Esophagus muscularis mucosa (tissue), 4 donors: ENCODE results near the gene ARID5B. TPM values are rescaled to one million over a fixed set of nuclear protein-coding genes. Genes with fewer than 3 reads are reported as not detected.

Source experiments
- DNase-seq: peaks from one replicate; pipeline ENCODE4 v3.0.0-alpha.2; 2017; ENCODE audit errors: extremely low spot score
- H3K27ac ChIP-seq, 4 donors: fragments of 200-600 bp; sonication (generic); replicated peaks in 1 of 4; 1 replicate in 3 of 4; 2 replicates in 1 of 4; pipeline ENCODE4 v1.5.1; 2016 to 2019; ENCODE audit warnings: mild to moderate bottlenecking in 1 of 4
- H3K27me3 ChIP-seq, 4 donors: fragments of 200-600 bp; sonication (generic); one replicate each; pipeline versions ENCODE4 v1.5.1 to v1.6.0; 2016 to 2019
- H3K36me3 ChIP-seq, 4 donors: fragments of 200-600 bp; sonication (generic); one replicate each; pipeline ENCODE4 v1.5.1; 2016 to 2019
- H3K4me1 ChIP-seq, 4 donors: fragments of 200-600 bp; sonication (generic); one replicate each; pipeline ENCODE4 v1.5.1; 2016 to 2019
- H3K4me3 ChIP-seq, 4 donors: fragments of 200-600 bp; sonication (generic); 1 replicate in 2 of 4; 2 replicates in 2 of 4; pipeline ENCODE4 v1.5.1; 2016 to 2019; ENCODE audit warnings: mild to moderate bottlenecking in 4 of 4, moderate library complexity in 1 of 4
- H3K9me3 ChIP-seq, 4 donors: fragments of 200-600 bp; sonication (generic); 1 replicate in 3 of 4; 2 replicates in 1 of 4; pipeline ENCODE4 v1.5.1; 2016 to 2019
- EP300 ChIP-seq: sonication (generic); formaldehyde crosslinking; IDR thresholded peaks from one replicate; pipeline ENCODE4 v1.6.1; 2017; ENCODE audit warnings: antibody characterized with exemption
- POLR2A ChIP-seq: fragments of 450-650 bp; IDR thresholded peaks from one replicate; pipeline ENCODE4 v1.6.1; 2017; ENCODE audit warnings: antibody characterized with exemption, moderate library complexity, mild to moderate bottlenecking, low read depth
- POLR2AphosphoS5 ChIP-seq, 2 donors: sonication (generic); formaldehyde crosslinking; IDR thresholded peaks; one replicate each; pipeline ENCODE4 v1.6.1; 2017; ENCODE audit warnings: antibody characterized with exemption in 2 of 2
- WGBS: methylation state at CpG from one replicate; pipeline ENCODE4 v1.1.5; 2018; 5-methylcytosine and 5-hydroxymethylcytosine counted together
- intact Hi-C: fragments of 100-400 bp; cut with DNase I; formaldehyde crosslinking; loops from one replicate; pipeline ENCODE4 v1.15.1; 2023
- total RNA-seq, 4 donors: library from RNA; depleted of rRNA; stranded (reverse); fragments of >200 nt; gene quantifications; one replicate each; pipeline versions ENCODE4 v1.1.0 to v1.2.1, GENCODE V29; 2016
- TF ChIP-seq, protein P1 (sequence below), 3 experiments: fragments of 200-600 bp in 2 of 3; fragments of 450-650 bp in 1 of 3; sonication (generic) in 2 of 3; IDR thresholded peaks; one replicate each; pipeline ENCODE4 v1.5.1; 2017 to 2019; ENCODE audit warnings: antibody characterized with exemption in 3 of 3, mild to moderate bottlenecking in 2 of 3, moderate library complexity in 1 of 3

The ARID5B gene
- total RNA-seq, 4 donors from 2014 or later: 33.6 to 150 (median 64.9) TPM

DNA sequence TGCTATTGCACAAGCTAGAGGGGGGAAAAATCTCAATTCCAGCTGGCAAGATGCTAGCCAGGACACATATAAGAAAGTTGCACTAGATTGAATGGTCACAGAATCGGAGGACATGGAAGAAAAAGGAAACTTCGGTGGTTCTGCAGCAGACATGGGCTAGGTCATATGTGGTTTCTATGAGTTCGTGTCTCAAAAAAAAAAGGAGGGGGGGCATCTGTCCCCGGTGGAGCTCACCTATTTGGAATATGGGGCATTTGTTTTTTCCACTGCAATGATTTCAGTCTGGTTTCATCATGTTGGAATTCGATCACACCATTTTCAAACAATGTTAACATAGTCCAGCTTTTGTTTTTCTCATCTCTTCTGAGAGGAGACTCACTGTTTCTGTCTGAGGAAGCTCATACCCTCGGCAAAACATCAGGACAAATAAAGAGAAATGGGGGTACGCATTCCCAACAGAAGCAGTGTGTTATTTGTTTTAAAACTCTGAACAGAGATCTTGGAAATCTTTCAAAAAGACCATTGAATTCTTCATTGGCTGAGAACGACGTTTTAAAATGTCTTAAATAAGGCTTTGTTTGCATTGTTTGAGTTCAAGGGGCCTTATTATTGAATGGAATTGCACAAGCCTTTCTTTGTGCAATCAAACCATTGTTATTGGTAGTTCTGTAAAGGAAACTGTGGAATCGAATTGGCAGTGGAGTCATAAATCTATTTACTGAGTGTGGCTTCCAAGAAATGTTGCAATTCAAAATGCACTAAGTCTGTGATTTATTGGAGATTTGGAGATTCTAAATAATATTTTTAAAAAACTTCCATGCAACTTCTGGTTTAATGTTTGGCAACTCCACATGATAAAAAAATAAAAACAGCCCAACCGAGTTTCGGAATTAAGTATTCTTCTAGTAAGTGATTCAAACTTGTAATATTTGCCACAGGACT, 194.0 kb downstream of the ARID5B start:
- Histone ChIP-seq H3K4me1 (peaks cover 36 to 52% (median 45%) of the 10 kb centered on the region in 4 donors), H3K27ac (peak overlapping the region; percentile 44 to 60 (median 53)), H3K9me3 (no peaks in the 10 kb centered on the region), H3K27me3 (no peaks in the 10 kb centered on the region), H3K36me3 (peaks cover 19 to 35% (median 29%) of the 10 kb centered on the region in 4 donors), H3K4me3 (peak overlapping the region in 1 of 4 donors; percentile 1)
- WGBS: 49% methylated on average over 12 of the region's 12 CpGs
- peak in 1 of 2 donors; percentile 17 for TF ChIP-seq POLR2AphosphoS5 (IDR thresholded peaks at IDR 0.05)
- TF ChIP-seq, protein P1, sequence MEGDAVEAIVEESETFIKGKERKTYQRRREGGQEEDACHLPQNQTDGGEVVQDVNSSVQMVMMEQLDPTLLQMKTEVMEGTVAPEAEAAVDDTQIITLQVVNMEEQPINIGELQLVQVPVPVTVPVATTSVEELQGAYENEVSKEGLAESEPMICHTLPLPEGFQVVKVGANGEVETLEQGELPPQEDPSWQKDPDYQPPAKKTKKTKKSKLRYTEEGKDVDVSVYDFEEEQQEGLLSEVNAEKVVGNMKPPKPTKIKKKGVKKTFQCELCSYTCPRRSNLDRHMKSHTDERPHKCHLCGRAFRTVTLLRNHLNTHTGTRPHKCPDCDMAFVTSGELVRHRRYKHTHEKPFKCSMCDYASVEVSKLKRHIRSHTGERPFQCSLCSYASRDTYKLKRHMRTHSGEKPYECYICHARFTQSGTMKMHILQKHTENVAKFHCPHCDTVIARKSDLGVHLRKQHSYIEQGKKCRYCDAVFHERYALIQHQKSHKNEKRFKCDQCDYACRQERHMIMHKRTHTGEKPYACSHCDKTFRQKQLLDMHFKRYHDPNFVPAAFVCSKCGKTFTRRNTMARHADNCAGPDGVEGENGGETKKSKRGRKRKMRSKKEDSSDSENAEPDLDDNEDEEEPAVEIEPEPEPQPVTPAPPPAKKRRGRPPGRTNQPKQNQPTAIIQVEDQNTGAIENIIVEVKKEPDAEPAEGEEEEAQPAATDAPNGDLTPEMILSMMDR (IDR thresholded peaks at IDR 0.05): no peak
- intact Hi-C loops: no loop called here
- no peak for DNase-seq

- intact Hi-C loops: no loop called here
- TF ChIP-seq POLR2A (no peak), POLR2AphosphoS5 (IDR thresholded peaks at IDR 0.05) (no peak), EP300 (no peak)
- TF ChIP-seq, protein P1 (IDR thresholded peaks at IDR 0.05): no peak
- peak overlapping the region; percentile 2 to 44 (median 28) for H3K27ac ChIP-seq
- H3K27me3 ChIP-seq: no peaks in the 10 kb centered on the region
- whole genome bisulfite sequencing: 79% methylated on average over 4 of the region's 4 CpGs
- no peak overlapping the region for H3K4me3 ChIP-seq
- peaks cover 13 to 25% (median 19%) of the 10 kb centered on the region in 4 donors for H3K36me3 ChIP-seq
- H3K9me3 ChIP-seq: no peaks in the 10 kb centered on the region
- peaks cover 36 to 52% (median 45%) of the 10 kb centered on the region in 4 donors for H3K4me1 ChIP-seq
- no peak for DNase-seq
These were observed 194.9 kb downstream of the ARID5B start for GRCh38 chr10:62096256-62096933.

GRCh38 chr10:62098278-62099121, 197.0 kb downstream of the ARID5B start:
- H3K27ac ChIP-seq: no peak overlapping the region
- WGBS: 88% methylated on average over 14 of the region's 14 CpGs
- TF ChIP-seq, protein P1 (IDR thresholded peaks at IDR 0.05): no peak
- TF ChIP-seq EP300 (no peak), POLR2A (no peak), POLR2AphosphoS5 (IDR thresholded peaks at IDR 0.05) (no peak)
- H3K36me3 ChIP-seq: peaks cover 0 to 5% (median 0%) of the 10 kb centered on the region in 4 donors
- no peaks in the 10 kb centered on the region for H3K27me3 ChIP-seq
- H3K4me1 ChIP-seq: peaks cover 25 to 40% (median 37%) of the 10 kb centered on the region in 4 donors
- H3K9me3 ChIP-seq: no peaks in the 10 kb centered on the region
- intact Hi-C loops: no loop called here
- DNase-seq: no peak
- no peak overlapping the region for H3K4me3 ChIP-seq

DNA sequence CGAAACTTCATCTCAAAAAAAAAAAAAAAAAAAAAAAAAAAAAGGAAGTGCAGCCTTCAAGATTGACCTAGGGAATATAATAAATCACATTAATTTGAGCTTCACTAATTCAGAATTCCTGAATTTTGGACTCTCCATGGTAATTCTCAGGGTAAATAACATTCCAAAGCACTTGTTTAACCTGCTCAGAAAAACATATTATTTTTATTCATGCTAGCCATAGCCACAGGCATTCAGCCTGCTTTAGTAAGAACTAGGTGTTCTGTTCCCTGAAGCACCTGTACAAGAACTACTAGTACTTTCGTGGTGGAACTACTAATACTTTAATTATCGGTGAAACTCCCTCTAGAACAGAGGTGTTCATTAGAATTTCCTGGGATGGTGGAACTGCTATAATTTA, 197.8 kb downstream of the ARID5B start:
- H3K9me3 ChIP-seq: no peaks in the 10 kb centered on the region
- H3K27ac ChIP-seq: no peak overlapping the region
- 94% methylated on average over 3 of the region's 3 CpGs for WGBS
- intact Hi-C loops: no loop called here
- no peaks in the 10 kb centered on the region for H3K36me3 ChIP-seq
- TF ChIP-seq EP300: no peak
- peaks cover 18 to 32% (median 29%) of the 10 kb centered on the region in 4 donors for H3K4me1 ChIP-seq
- no peak for DNase-seq
- H3K4me3 ChIP-seq: no peak overlapping the region
- no peaks in the 10 kb centered on the region for H3K27me3 ChIP-seq
